ENCODE data around the gene NOX3. TPM values are rescaled to one million over a fixed set of nuclear protein-coding genes. Genes with fewer than 3 reads are reported as not detected.
"Not testable (repeated sequence)": the region's sequence is repeated elsewhere in the genome, so short reads cannot be mapped to it uniquely, and the experiment has no call there.

Gene NOX3
- total RNA-seq, 1 donor from 2014 or later = not detected

DNA sequence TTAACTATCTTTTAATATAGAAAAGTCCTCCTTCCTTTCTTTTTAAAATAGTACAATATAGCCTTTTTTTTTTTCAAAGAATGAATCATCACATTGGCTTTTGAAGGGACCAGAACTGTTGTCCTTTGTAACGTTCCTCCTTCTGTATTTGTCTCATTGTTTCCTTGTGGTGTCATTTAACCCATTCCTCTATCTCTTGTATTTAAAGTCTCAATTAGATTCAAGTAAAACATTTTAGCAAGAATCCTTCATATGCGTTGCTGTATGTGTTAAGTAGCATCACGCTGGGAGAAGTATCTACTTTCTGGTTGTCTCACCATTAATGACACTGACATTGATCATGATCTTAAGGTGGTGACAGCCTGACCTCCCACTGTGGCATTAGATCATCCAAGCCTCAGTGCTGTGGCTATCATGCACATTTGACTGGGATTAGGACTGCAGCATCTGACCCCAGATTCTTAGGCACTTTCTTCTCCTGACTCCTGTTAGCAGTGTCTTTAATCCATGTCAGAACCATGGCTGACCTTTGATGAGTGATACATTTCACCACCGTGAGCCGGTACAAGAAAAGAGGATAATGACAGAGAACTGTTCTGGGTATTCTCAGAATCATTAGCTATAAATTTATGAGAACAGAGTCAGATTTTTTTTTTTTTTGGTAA, 73.8 kb downstream of the NOX3 start:
- intact Hi-C loops (cut with micrococcal nuclease) = no loop called here
- no peaks in the 10 kb centered on the region for H3K36me3 Mint-ChIP-seq (ENCODE audit: low read depth)
- H3K4me3 Mint-ChIP-seq (ENCODE audit: low read depth) = no peak overlapping the region
- H3K27me3 Mint-ChIP-seq (ENCODE audit: low read depth) = no peaks in the 10 kb centered on the region
- peaks cover 2% of the 10 kb centered on the region for H3K4me1 Mint-ChIP-seq (ENCODE audit: low read depth)
- H3K9me3 Mint-ChIP-seq = peaks cover 2% of the 10 kb centered on the region
- no peak overlapping the region for H3K27ac Mint-ChIP-seq
- DNase-seq (ENCODE audit: low spot score) = no peak

- H3K9me3 Mint-ChIP-seq = peaks cover 5% of the 10 kb centered on the region
- peaks cover 2% of the 10 kb centered on the region for H3K4me1 Mint-ChIP-seq (ENCODE audit: low read depth)
- H3K27me3 Mint-ChIP-seq (ENCODE audit: low read depth) = no peaks in the 10 kb centered on the region
- intact Hi-C loops (cut with micrococcal nuclease) = no loop called here
- no peak overlapping the region for H3K27ac Mint-ChIP-seq
- H3K4me3 Mint-ChIP-seq (ENCODE audit: low read depth) = no peak overlapping the region
- no peak for DNase-seq (ENCODE audit: low spot score)
- no peaks in the 10 kb centered on the region for H3K36me3 Mint-ChIP-seq (ENCODE audit: low read depth)
These were observed 74.8 kb downstream of the NOX3 start for GRCh38 chr6:155380666-155381332.

GRCh38 chr6:155378724-155379123, 76.9 kb downstream of the NOX3 start:
- peaks cover 5% of the 10 kb centered on the region for H3K9me3 Mint-ChIP-seq
- DNase-seq (ENCODE audit: low spot score) = no peak
- intact Hi-C loops (cut with micrococcal nuclease) = no loop called here
- no peaks in the 10 kb centered on the region for H3K36me3 Mint-ChIP-seq (ENCODE audit: low read depth)
- no peaks in the 10 kb centered on the region for H3K27me3 Mint-ChIP-seq (ENCODE audit: low read depth)
- peaks cover 2% of the 10 kb centered on the region for H3K4me1 Mint-ChIP-seq (ENCODE audit: low read depth)
- no peak overlapping the region for H3K4me3 Mint-ChIP-seq (ENCODE audit: low read depth)
- H3K27ac Mint-ChIP-seq = no peak overlapping the region

DNA sequence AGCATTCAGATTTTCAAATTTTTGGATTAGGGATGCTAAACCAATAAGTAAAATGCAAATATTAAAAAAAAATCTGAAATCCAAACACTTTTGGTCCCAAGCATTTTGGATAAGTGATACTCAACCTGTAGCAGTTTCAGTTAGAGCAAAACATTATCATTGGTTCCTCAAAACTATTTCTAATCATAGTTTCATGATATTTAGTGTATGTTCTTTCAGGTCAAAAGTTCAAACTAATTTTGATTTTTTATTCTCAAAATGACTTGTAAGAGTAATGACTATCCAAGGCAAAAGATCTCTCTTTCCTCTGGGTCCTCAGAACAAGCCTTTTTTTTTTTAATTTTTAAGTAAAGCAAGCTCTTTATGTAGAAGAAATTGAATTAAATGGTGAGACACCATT, 77.4 kb downstream of the NOX3 start:
- intact Hi-C loops (cut with micrococcal nuclease) = no loop called here
- H3K4me1 Mint-ChIP-seq (ENCODE audit: low read depth) = peaks cover 2% of the 10 kb centered on the region
- no peaks in the 10 kb centered on the region for H3K36me3 Mint-ChIP-seq (ENCODE audit: low read depth)
- no peak overlapping the region for H3K27ac Mint-ChIP-seq
- no peaks in the 10 kb centered on the region for H3K27me3 Mint-ChIP-seq (ENCODE audit: low read depth)
- peaks cover 5% of the 10 kb centered on the region for H3K9me3 Mint-ChIP-seq
- no peak for DNase-seq (ENCODE audit: low spot score)
- no peak overlapping the region for H3K4me3 Mint-ChIP-seq (ENCODE audit: low read depth)

DNA sequence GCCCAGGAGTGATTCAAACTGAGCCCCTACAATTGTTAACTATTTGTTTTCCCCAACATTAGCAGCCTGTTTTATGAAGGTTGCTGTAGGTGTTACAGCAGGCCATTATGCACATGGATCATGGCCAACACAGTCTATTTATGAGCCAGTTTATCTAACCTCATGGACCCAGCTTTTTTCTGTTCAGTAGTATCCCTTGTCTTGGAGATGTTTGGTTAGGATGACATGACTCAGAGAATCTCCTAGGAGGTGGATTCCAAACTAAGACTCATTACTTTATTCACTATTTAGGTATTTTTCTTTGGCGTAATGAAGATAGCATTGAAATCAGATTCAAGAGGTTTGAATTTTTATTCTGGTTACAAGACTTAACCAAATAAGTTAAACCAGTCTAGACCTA, 78.6 kb downstream of the NOX3 start:
- intact Hi-C loops (cut with micrococcal nuclease) = no loop called here
- Mint-ChIP-seq H3K27me3 (ENCODE audit: low read depth) (no peaks in the 10 kb centered on the region), H3K4me1 (ENCODE audit: low read depth) (peaks cover 2% of the 10 kb centered on the region), H3K4me3 (ENCODE audit: low read depth) (no peak overlapping the region), H3K27ac (no peak overlapping the region), H3K9me3 (peaks cover 5% of the 10 kb centered on the region), H3K36me3 (ENCODE audit: low read depth) (no peaks in the 10 kb centered on the region)
- no peak for DNase-seq (ENCODE audit: low spot score)

- H3K27me3 Mint-ChIP-seq (ENCODE audit: low read depth) = no peaks in the 10 kb centered on the region
- no peak for DNase-seq (ENCODE audit: low spot score)
- H3K27ac Mint-ChIP-seq = no peak overlapping the region
- no peaks in the 10 kb centered on the region for H3K36me3 Mint-ChIP-seq (ENCODE audit: low read depth)
- no peak overlapping the region for H3K4me3 Mint-ChIP-seq (ENCODE audit: low read depth)
- peaks cover 5% of the 10 kb centered on the region for H3K9me3 Mint-ChIP-seq
- H3K4me1 Mint-ChIP-seq (ENCODE audit: low read depth) = no peaks in the 10 kb centered on the region
- intact Hi-C loops (cut with micrococcal nuclease) = no loop called here
These were observed 79.8 kb downstream of the NOX3 start for GRCh38 chr6:155375801-155376200.

DNA sequence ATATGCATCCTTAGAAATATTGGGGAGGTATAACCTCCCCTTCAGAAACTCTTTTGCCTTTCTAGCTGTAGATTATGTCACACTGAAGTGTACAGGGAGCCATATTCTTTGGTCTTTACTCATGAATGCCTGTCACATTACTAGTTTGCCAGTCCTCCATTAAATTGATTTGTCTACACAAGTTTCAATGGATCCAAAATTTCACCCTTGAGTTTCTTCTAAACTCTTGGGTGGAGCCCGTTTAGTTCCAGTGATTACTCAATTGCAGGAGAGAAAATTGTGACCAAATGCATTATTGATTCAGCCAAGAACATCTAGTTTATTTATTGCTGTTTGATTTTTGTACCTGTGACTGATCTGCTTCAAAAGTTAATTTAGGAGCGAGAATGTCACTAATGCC, 81.0 kb downstream of the NOX3 start:
- intact Hi-C loops (cut with micrococcal nuclease) = no loop called here
- Mint-ChIP-seq H3K9me3 (peaks cover 5% of the 10 kb centered on the region), H3K4me1 (ENCODE audit: low read depth) (no peaks in the 10 kb centered on the region), H3K27ac (no peak overlapping the region), H3K36me3 (ENCODE audit: low read depth) (no peaks in the 10 kb centered on the region), H3K27me3 (ENCODE audit: low read depth) (peaks cover under 1% of the 10 kb centered on the region), H3K4me3 (ENCODE audit: low read depth) (no peak overlapping the region)
- DNase-seq (ENCODE audit: low spot score) = no peak

DNA sequence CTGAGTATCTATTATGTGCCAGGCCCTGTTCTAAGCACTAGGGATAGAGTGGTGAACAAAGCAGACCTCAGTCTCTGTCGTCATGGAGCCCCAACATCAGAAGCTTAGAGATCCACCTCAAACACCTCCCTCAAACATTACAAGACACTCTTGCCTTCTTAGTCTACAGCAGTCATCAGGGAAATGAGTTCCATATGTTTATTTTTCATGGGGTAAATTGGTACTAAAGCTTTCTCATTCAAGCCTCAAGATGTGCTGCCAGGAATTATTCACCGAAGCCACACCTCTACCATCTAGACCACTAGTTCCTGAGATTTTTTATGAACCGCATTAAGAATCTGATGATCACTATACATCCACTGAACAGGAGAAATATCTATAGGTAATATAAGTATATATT, 82.4 kb downstream of the NOX3 start:
- H3K4me3 Mint-ChIP-seq (ENCODE audit: low read depth) = no peak overlapping the region
- no peaks in the 10 kb centered on the region for H3K4me1 Mint-ChIP-seq (ENCODE audit: low read depth)
- H3K27ac Mint-ChIP-seq = no peak overlapping the region
- no peak for DNase-seq (ENCODE audit: low spot score)
- intact Hi-C loops (cut with micrococcal nuclease) = no loop called here
- H3K27me3 Mint-ChIP-seq (ENCODE audit: low read depth) = peaks cover 2% of the 10 kb centered on the region
- peaks cover 5% of the 10 kb centered on the region for H3K9me3 Mint-ChIP-seq
- H3K36me3 Mint-ChIP-seq (ENCODE audit: low read depth) = no peaks in the 10 kb centered on the region

DNA sequence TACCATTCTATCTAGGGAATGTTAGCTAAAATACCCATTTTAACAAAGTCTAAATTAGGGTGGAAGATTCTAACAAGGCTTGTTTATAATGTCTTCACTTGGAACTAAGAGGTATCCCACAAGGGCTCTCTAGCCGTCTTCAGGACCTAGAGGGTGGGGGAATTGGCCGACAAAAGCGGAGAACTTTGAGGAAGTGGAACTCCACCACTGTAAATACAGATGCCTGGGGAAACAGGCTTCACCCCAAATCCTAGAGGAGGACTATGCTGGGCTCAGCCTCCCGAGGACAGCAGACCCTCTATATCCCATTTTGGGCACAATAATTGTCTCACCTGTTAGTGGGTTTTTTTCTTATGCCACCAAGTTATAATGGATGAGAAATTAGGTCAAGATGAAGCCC, 83.4 kb downstream of the NOX3 start:
- Mint-ChIP-seq H3K4me1 (ENCODE audit: low read depth) (no peaks in the 10 kb centered on the region), H3K36me3 (ENCODE audit: low read depth) (no peaks in the 10 kb centered on the region), H3K9me3 (peaks cover 5% of the 10 kb centered on the region), H3K27ac (no peak overlapping the region), H3K4me3 (ENCODE audit: low read depth) (no peak overlapping the region), H3K27me3 (ENCODE audit: low read depth) (peaks cover 2% of the 10 kb centered on the region)
- intact Hi-C loops (cut with micrococcal nuclease) = no loop called here
- no peak for DNase-seq (ENCODE audit: low spot score)

DNA sequence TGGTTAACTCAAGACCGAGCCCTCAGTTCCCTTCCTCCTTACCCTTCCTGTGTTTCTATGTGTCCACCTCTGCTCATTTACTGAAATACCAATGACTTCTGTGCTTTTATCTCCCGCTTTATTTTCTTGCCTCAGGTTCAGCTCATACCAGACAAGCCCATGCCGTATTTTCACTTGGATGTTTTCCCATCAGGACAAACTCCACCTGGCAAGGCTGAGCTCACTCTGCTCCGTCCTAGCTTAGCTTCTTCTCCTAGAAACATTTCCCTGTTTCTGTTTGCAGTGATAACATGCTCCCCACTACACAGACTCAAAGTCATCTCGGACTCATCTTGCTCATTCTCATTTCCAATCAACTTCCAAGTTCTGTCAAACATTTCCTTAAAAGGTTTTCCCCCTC, 84.4 kb downstream of the NOX3 start:
- Mint-ChIP-seq H3K27ac (no peak overlapping the region), H3K27me3 (ENCODE audit: low read depth) (peaks cover 2% of the 10 kb centered on the region), H3K4me3 (ENCODE audit: low read depth) (no peak overlapping the region), H3K36me3 (ENCODE audit: low read depth) (no peaks in the 10 kb centered on the region), H3K4me1 (ENCODE audit: low read depth) (no peaks in the 10 kb centered on the region), H3K9me3 (no peaks in the 10 kb centered on the region)
- intact Hi-C loops (cut with micrococcal nuclease) = no loop called here
- DNase-seq (ENCODE audit: low spot score) = no peak

DNA sequence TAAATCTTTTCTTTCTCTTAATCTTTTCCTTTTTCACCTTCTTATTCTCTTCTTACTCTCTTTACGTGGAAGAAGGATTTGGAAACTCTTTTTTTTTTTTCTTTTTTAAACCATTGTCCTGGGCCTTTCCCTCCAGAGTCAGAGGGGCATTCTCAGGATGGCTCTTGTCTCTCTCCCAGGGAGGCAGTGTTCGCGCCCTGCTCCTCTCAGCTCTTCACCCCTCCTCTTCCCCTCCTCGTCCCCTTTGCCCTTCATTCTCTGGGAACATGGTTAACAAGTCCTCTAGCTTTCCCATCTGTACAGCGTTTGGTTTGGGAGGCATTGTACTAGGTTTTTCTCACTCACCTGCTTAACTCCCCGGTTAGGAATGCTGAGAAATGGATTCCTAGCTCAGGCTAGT, 89.3 kb downstream of the NOX3 start:
- Mint-ChIP-seq H3K4me1 (ENCODE audit: low read depth) (no peaks in the 10 kb centered on the region), H3K4me3 (ENCODE audit: low read depth) (no peak overlapping the region), H3K36me3 (ENCODE audit: low read depth) (no peaks in the 10 kb centered on the region), H3K27me3 (ENCODE audit: low read depth) (peaks cover 2% of the 10 kb centered on the region), H3K9me3 (no peaks in the 10 kb centered on the region), H3K27ac (no peak overlapping the region)
- no peak for DNase-seq (ENCODE audit: low spot score)
- intact Hi-C loops (cut with micrococcal nuclease) = no loop called here

GRCh38 chr6:155364844-155365437, 90.7 kb downstream of the NOX3 start:
- no peak overlapping the region for H3K27ac Mint-ChIP-seq
- no peaks in the 10 kb centered on the region for H3K4me1 Mint-ChIP-seq (ENCODE audit: low read depth)
- intact Hi-C loops (cut with micrococcal nuclease) = no loop called here
- H3K4me3 Mint-ChIP-seq (ENCODE audit: low read depth) = no peak overlapping the region
- no peaks in the 10 kb centered on the region for H3K36me3 Mint-ChIP-seq (ENCODE audit: low read depth)
- no peak for DNase-seq (ENCODE audit: low spot score)
- peaks cover 2% of the 10 kb centered on the region for H3K27me3 Mint-ChIP-seq (ENCODE audit: low read depth)
- H3K9me3 Mint-ChIP-seq = no peaks in the 10 kb centered on the region

DNA sequence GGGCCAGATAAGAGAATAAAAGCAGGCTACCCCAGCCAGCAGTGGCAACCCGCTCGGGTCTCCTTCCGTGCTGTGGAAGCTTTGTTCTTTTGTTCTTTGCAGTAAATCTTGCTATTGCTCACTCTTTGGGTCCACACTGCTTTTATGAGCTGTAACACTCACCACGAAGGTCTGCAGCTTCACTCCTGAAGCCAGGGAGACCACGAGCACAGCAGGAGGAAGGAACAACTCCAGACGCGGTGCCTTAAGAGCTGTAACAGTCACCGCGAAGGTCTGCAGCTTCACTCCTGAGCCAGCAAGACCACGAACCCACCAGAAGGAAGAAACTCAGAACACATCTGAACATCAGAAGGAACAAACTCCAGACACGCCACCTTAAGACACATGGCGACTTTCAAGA, 91.6 kb downstream of the NOX3 start:
- H3K27me3 Mint-ChIP-seq (ENCODE audit: low read depth); H3K9me3 Mint-ChIP-seq; H3K27ac Mint-ChIP-seq; H3K4me3 Mint-ChIP-seq (ENCODE audit: low read depth); H3K4me1 Mint-ChIP-seq (ENCODE audit: low read depth); intact Hi-C loops (cut with micrococcal nuclease); H3K36me3 Mint-ChIP-seq (ENCODE audit: low read depth); DNase-seq (ENCODE audit: low spot score): not testable (repeated sequence)
